M059J (cell line): ENCODE measurements around the gene SH3PXD2A. TPM values are rescaled to one million over a fixed set of nuclear protein-coding genes. Genes with fewer than 3 reads are reported as not detected.
"Not testable (repeated sequence)": the region's sequence is repeated elsewhere in the genome, so short reads cannot be mapped to it uniquely, and the experiment has no call there.

Source experiments
- DNase-seq: peaks from one replicate; pipeline ENCODE4 v3.0.0-alpha.2; 2012; ENCODE audit warnings: low read depth
- total RNA-seq: library from RNA; depleted of rRNA; stranded (reverse); fragments of >200 nt; shearing (Covaris generic); gene quantifications from 2 replicates; pipeline ENCODE4 v1.2.3, GENCODE V29; 2014

Gene SH3PXD2A
- total RNA-seq, 1 experiment from 2014 or later = 5.0 TPM

- DNase-seq = no peak
Measured at GRCh38 chr10:103747193-103747865, 108.0 kb downstream of the SH3PXD2A start.

- no peak for DNase-seq
Measured at GRCh38 chr10:103746598-103746997, 108.8 kb downstream of the SH3PXD2A start.

- DNase-seq = peak; percentile 75
Measured at GRCh38 chr10:103745341-103746247, 109.8 kb downstream of the SH3PXD2A start.

- DNase-seq = no peak
Measured at GRCh38 chr10:103742824-103743223, 112.6 kb downstream of the SH3PXD2A start.

GRCh38 chr10:103740611-103741010 lies 114.8 kb downstream of the SH3PXD2A start:
- DNase-seq = no peak

GRCh38 chr10:103739039-103739764 lies 116.2 kb downstream of the SH3PXD2A start:
- DNase-seq = peak; percentile 96

- DNase-seq = no peak
Measured at GRCh38 chr10:103737735-103738367, 117.5 kb downstream of the SH3PXD2A start.

GRCh38 chr10:103736763-103737162 lies 118.6 kb downstream of the SH3PXD2A start:
- DNase-seq = peak; percentile 53

GRCh38 chr10:103736044-103736443 lies 119.3 kb downstream of the SH3PXD2A start:
- DNase-seq = no peak

GRCh38 chr10:103734731-103735130 lies 120.6 kb downstream of the SH3PXD2A start:
- no peak for DNase-seq

GRCh38 chr10:103733045-103733419 lies 122.3 kb downstream of the SH3PXD2A start:
- no peak for DNase-seq

GRCh38 chr10:103732339-103733044 lies 122.9 kb downstream of the SH3PXD2A start:
- DNase-seq = no peak

GRCh38 chr10:103731609-103732270 lies 123.6 kb downstream of the SH3PXD2A start:
- DNase-seq = no peak

GRCh38 chr10:103731026-103731425 lies 124.3 kb downstream of the SH3PXD2A start:
- not testable (repeated sequence) for DNase-seq

GRCh38 chr10:103729851-103730250 lies 125.5 kb downstream of the SH3PXD2A start:
- no peak for DNase-seq

GRCh38 chr10:103727991-103728689 lies 127.2 kb downstream of the SH3PXD2A start:
- DNase-seq = no peak

GRCh38 chr10:103727546-103727963 lies 127.8 kb downstream of the SH3PXD2A start:
- DNase-seq = no peak

- no peak for DNase-seq
Measured at GRCh38 chr10:103726637-103727036, 128.7 kb downstream of the SH3PXD2A start.

- DNase-seq = no peak
Measured at GRCh38 chr10:103725242-103725641, 130.1 kb downstream of the SH3PXD2A start.

GRCh38 chr10:103724771-103725170 lies 130.6 kb downstream of the SH3PXD2A start:
- no peak for DNase-seq
